Progenitor cell of endocrine pancreas (in vitro differentiated cells): Measurements from ENCODE around the gene DCUN1D2. TPM values are rescaled to one million over a fixed set of nuclear protein-coding genes. Genes with fewer than 3 reads are reported as not detected.

Experiments
- DNase-seq: peaks from one replicate; pipeline ENCODE4 v3.0.0; 2021; ENCODE audit warnings: low spot score; ENCODE audit not compliant: unreplicated experiment
- H3K27ac Mint-ChIP-seq: 2 replicates; pipeline ENCODE4 v1.8.0; 2021; ENCODE audit warnings: mild to moderate bottlenecking, moderate library complexity, mixed read lengths
- H3K27me3 Mint-ChIP-seq: 2 replicates; pipeline ENCODE4 v1.8.0; 2021; ENCODE audit warnings: mixed read lengths
- H3K36me3 Mint-ChIP-seq: 2 replicates; pipeline ENCODE4 v1.8.0; 2022; ENCODE audit warnings: mixed read lengths; ENCODE audit not compliant: insufficient read depth
- H3K4me1 Mint-ChIP-seq: 2 replicates; pipeline ENCODE4 v1.8.0; 2021; ENCODE audit warnings: low read depth, mixed read lengths
- H3K4me3 Mint-ChIP-seq: 2 replicates; pipeline ENCODE4 v1.8.0; 2021; ENCODE audit warnings: low read depth, mild to moderate bottlenecking, moderate library complexity, mixed read lengths
- H3K9me3 Mint-ChIP-seq: 2 replicates; pipeline ENCODE4 v1.8.0; 2021; ENCODE audit warnings: low read depth, mixed read lengths
- total RNA-seq: library from RNA; stranded (reverse); gene quantifications from 2 replicates; pipeline ENCODE4 v1.2.1, GENCODE V29; 2021
- TF ChIP-seq, protein P1 (sequence below): fragments of 200-600 bp; sonication (generic); IDR thresholded peaks from one replicate; pipeline ENCODE4 v1.5.0; 2021; ENCODE audit warnings: antibody characterized with exemption, mild to moderate bottlenecking; ENCODE audit not compliant: unreplicated experiment

DCUN1D2 gene
- total RNA-seq, 1 donor from 2014 or later, result 51.2 TPM

DNA sequence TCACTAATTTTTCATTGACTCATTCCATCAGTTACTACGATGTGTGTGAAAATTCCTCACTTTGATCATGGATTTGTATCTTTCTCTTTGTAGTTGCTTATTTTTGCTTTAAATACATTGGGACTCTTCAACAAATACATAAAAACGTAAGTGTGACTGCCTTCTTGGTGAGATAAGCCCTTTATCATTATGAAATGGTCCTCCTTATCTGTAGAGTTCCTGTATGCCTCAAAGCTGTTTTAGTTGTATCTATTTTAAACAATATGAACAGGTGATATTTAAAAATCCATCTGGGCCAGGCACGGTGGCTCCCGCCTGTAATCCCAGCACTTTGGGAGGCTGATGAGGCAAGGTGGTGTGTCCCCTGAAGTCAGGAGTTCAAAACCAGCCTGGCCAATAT is 11.3 kb downstream of the DCUN1D2 start:
- Mint-ChIP-seq H3K4me3 (no peak overlapping the region), H3K27me3 (no peaks in the 10 kb centered on the region), H3K4me1 (peaks cover 2% of the 10 kb centered on the region), H3K36me3 (peaks cover 25% of the 10 kb centered on the region), H3K9me3 (no peaks in the 10 kb centered on the region), H3K27ac (no peak overlapping the region)
- TF ChIP-seq, protein P1, sequence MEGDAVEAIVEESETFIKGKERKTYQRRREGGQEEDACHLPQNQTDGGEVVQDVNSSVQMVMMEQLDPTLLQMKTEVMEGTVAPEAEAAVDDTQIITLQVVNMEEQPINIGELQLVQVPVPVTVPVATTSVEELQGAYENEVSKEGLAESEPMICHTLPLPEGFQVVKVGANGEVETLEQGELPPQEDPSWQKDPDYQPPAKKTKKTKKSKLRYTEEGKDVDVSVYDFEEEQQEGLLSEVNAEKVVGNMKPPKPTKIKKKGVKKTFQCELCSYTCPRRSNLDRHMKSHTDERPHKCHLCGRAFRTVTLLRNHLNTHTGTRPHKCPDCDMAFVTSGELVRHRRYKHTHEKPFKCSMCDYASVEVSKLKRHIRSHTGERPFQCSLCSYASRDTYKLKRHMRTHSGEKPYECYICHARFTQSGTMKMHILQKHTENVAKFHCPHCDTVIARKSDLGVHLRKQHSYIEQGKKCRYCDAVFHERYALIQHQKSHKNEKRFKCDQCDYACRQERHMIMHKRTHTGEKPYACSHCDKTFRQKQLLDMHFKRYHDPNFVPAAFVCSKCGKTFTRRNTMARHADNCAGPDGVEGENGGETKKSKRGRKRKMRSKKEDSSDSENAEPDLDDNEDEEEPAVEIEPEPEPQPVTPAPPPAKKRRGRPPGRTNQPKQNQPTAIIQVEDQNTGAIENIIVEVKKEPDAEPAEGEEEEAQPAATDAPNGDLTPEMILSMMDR, result no peak
- no peak for DNase-seq

DNA sequence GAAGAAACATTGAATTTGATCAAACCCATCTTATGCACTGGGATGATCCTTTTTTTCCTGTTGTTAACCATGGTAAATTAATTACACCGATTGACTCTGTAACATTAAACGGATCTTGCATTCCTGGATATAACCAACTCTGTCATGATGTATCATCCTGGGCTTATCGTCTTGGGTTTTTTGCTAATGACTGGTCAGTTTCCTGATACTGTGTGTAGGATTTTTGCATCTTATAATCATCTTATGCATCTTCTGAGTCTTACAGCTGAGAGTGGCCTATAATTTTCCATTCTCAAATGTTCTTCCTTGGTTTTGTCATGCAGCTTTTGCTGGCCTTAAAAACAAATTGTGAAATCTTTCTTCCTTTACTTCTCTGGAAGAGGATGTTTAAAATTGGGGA is 12.8 kb downstream of the DCUN1D2 start:
- TF ChIP-seq, protein P1, result no peak
- H3K36me3 Mint-ChIP-seq, result peaks cover 31% of the 10 kb centered on the region
- H3K27me3 Mint-ChIP-seq, result no peaks in the 10 kb centered on the region
- no peaks in the 10 kb centered on the region for H3K4me1 Mint-ChIP-seq
- H3K4me3 Mint-ChIP-seq, result no peak overlapping the region
- no peak for DNase-seq
- no peaks in the 10 kb centered on the region for H3K9me3 Mint-ChIP-seq
- no peak overlapping the region for H3K27ac Mint-ChIP-seq

DNA sequence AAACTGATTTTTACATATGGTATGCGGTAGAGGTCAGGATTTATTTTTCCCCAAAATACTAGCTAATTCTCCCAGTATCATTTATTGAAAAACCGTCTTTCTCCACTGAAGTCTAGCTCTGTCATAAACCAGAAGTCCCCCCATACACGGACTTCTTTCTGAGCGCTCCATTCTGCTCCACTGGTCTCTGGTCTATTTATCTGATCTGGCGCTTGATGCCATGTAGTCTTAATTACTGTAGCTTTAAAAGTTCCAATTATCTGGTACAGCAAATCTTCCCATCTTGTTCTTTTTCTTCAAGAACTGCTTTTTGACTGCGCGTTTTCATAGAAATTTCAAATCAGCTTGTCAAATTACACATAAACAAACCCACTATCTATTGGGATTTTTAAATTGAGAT is 13.7 kb downstream of the DCUN1D2 start:
- Mint-ChIP-seq H3K4me3 (no peak overlapping the region), H3K4me1 (no peaks in the 10 kb centered on the region), H3K27ac (no peak overlapping the region), H3K36me3 (peaks cover 32% of the 10 kb centered on the region), H3K9me3 (no peaks in the 10 kb centered on the region), H3K27me3 (no peaks in the 10 kb centered on the region)
- no peak for DNase-seq
- TF ChIP-seq, protein P1, result no peak

DNA sequence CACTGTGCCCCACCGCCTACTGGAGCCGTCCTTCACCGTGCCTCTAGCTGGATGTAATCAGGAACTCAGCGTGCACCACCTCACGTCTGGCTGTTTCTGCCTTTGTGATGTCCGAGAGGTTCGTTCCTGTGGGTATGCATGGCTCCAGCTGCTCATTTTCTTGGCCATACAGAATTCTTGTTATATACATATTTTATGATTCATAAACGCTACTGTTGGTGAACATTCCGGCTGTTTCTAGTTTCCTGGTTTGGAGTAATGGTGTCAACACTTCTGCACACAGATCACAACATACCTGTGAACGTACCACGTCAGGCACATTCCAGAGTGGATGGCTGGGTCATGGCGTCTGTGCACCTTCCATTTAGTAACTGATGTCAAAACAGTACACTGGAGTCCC is 14.6 kb downstream of the DCUN1D2 start:
- H3K4me3 Mint-ChIP-seq, result no peak overlapping the region
- no peak overlapping the region for H3K27ac Mint-ChIP-seq

DNA sequence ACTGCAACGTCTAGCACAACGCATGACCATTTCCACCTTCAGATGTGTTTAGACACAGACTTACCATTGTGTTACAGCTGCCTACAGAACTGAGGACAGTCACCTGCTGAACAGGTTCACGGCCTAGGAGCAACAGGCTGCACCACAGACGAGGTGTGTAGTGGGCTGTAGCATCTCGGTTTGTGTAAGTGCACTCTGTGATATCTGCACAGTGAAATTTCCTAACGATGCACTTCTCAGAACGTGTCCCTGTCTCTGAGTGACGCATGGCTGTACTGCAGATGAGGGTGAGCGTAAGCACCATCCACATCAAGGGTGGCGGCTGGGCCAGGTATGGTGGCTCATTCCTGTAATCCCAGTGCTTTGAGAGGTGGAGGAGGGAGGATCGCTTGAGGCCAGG is 15.2 kb downstream of the DCUN1D2 start:
- Mint-ChIP-seq H3K27ac (no peak overlapping the region), H3K27me3 (no peaks in the 10 kb centered on the region), H3K9me3 (no peaks in the 10 kb centered on the region), H3K4me1 (no peaks in the 10 kb centered on the region), H3K4me3 (no peak overlapping the region), H3K36me3 (peaks cover 40% of the 10 kb centered on the region)
- TF ChIP-seq, protein P1, result no peak
- DNase-seq, result no peak

More for the DNA sequence above, 14.6 kb downstream of the DCUN1D2 start:
- TF ChIP-seq, protein P1, result no peak
- Mint-ChIP-seq H3K9me3 (no peaks in the 10 kb centered on the region), H3K4me1 (no peaks in the 10 kb centered on the region), H3K27me3 (no peaks in the 10 kb centered on the region), H3K36me3 (peaks cover 39% of the 10 kb centered on the region)
- no peak for DNase-seq
